Measurements from ENCODE around the gene LMOD2. TPM values are rescaled to one million over a fixed set of nuclear protein-coding genes. Genes with fewer than 3 reads are reported as not detected.

LMOD2 gene
- total and polyA plus RNA-seq, 2 experiments from 2014 or later = not detected

GRCh38 chr7:123649964-123650363 lies 5.7 kb upstream of the LMOD2 start:
- H3K4me3 Mint-ChIP-seq = no peak overlapping the region
- Histone ChIP-seq H3K27ac (ENCODE audit: low read depth) (no peak overlapping the region), H3K9me2 (ENCODE audit: insufficient read depth) (no peaks in the 10 kb centered on the region), H2AFZ (peak overlapping the region; percentile 63; the same call in 1 of the 2 replicates), H3K27me3 (ENCODE audit: insufficient read depth) (no peaks in the 10 kb centered on the region), H3K4me3 (no peak overlapping the region), H3K36me3 (ENCODE audit: insufficient read depth) (no peaks in the 10 kb centered on the region), H3K79me2 (replicated peaks; ENCODE audit: insufficient read depth) (no peaks in the 10 kb centered on the region), H3F3A (replicated peaks; ENCODE audit: low read depth) (no peaks in the 10 kb centered on the region), H4K20me1 (replicated peaks; ENCODE audit: insufficient read depth) (no peaks in the 10 kb centered on the region), H3K4me2 (no peak overlapping the region), H3K4me1 (ENCODE audit: insufficient read depth) (peaks cover 8% of the 10 kb centered on the region; the same call in 1 of the 2 replicates)
- no peaks in the 10 kb centered on the region; the same call in 2 of the 3 replicates for H3K9me3 Mint-ChIP-seq
- H3K36me3 Mint-ChIP-seq (ENCODE audit: low read depth) = no peaks in the 10 kb centered on the region
- H3K27ac Mint-ChIP-seq = no peak overlapping the region
- no peak for ATAC-seq
- no peak for DNase-seq (ENCODE audit: low spot score)
- peaks cover 29% of the 10 kb centered on the region for H3K4me1 Mint-ChIP-seq
- no peak for TF ChIP-seq EZH2 (IDR thresholded peaks at IDR 0.05; ENCODE audit: low read depth, unreplicated experiment)
- TF ChIP-seq JUNB (IDR thresholded peaks at IDR 0.05; ENCODE audit: unreplicated experiment) = no peak
- no peak for TF ChIP-seq POLR2AphosphoS5 (IDR thresholded peaks at IDR 0.05; ENCODE audit: low read depth)
- no peak for TF ChIP-seq ZNF331 (CRISPR knock-in tag; IDR thresholded peaks at IDR 0.05; ENCODE audit: low read depth)
- no peak for TF ChIP-seq CTCF (conservative IDR thresholded peaks at IDR 0.05; ENCODE audit: low read depth in 2 of 2)
- TF ChIP-seq NANOG (IDR thresholded peaks at IDR 0.05; ENCODE audit: borderline replicate concordance) = no peak
- H3K27me3 Mint-ChIP-seq (ENCODE audit: insufficient read depth, low read depth, poor library complexity) = no peaks in the 10 kb centered on the region

DNA sequence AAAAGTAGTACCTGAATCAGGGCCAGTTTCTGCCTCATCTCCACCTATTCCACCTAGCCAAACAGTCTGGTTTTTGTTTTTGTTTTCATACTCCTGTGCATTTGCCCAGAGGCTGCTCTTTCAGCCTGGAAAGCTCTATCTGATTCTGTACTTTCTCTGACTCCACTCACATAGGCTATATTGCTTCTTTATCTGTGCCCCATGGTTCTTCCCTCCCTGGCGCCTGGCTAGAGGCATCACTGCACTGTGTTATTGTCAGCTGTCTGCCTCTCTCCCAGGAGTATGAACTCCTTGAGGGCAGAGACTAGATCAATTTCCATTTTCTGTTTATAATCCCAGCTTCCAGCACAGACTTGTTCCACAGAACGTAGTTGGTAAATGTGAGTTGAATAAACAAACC lies 5.1 kb upstream of the LMOD2 start:
- Histone ChIP-seq H3K79me2 (replicated peaks; ENCODE audit: insufficient read depth) (no peaks in the 10 kb centered on the region), H3K27ac (ENCODE audit: low read depth) (peak overlapping the region; percentile 36; the same call in 1 of the 2 replicates), H3K4me3 (no peak overlapping the region), H3K4me2 (no peak overlapping the region), H3F3A (replicated peaks; ENCODE audit: low read depth) (no peaks in the 10 kb centered on the region), H3K36me3 (ENCODE audit: insufficient read depth) (no peaks in the 10 kb centered on the region), H4K20me1 (replicated peaks; ENCODE audit: insufficient read depth) (no peaks in the 10 kb centered on the region), H2AFZ (peak overlapping the region; percentile 63; the same call in 1 of the 2 replicates), H3K9me2 (ENCODE audit: insufficient read depth) (no peaks in the 10 kb centered on the region), H3K27me3 (ENCODE audit: insufficient read depth) (no peaks in the 10 kb centered on the region), H3K4me1 (ENCODE audit: insufficient read depth) (peaks cover 8% of the 10 kb centered on the region; the same call in 1 of the 2 replicates)
- Mint-ChIP-seq H3K4me3 (no peak overlapping the region), H3K27ac (no peak overlapping the region), H3K27me3 (ENCODE audit: insufficient read depth, low read depth, poor library complexity) (no peaks in the 10 kb centered on the region), H3K9me3 (no peaks in the 10 kb centered on the region; the same call in 2 of the 3 replicates), H3K4me1 (peaks cover 25% of the 10 kb centered on the region), H3K36me3 (ENCODE audit: low read depth) (no peaks in the 10 kb centered on the region)
- ATAC-seq = no peak
- DNase-seq (ENCODE audit: low spot score) = no peak
- TF ChIP-seq ZNF114 (CRISPR knock-in tag; IDR thresholded peaks at IDR 0.05) (no peak), EZH2phosphoT487 (IDR thresholded peaks at IDR 0.05; ENCODE audit: unreplicated experiment) (no peak), ZNF331 (CRISPR knock-in tag; IDR thresholded peaks at IDR 0.05; ENCODE audit: low read depth) (no peak), EZH2 (IDR thresholded peaks at IDR 0.05; ENCODE audit: low read depth, unreplicated experiment) (no peak), ETS1 (IDR thresholded peaks at IDR 0.05) (no peak)
